BE2C (cell line): Measurements from ENCODE around the gene XPC.

Experiments used
- DNase-seq: peaks from one replicate; pipeline ENCODE4 v3.0.0-alpha.2; 2020
- H3K27me3 ChIP-seq: fragments of 250-450 bp; sonication (Bioruptor Pico); 2 replicates; pipeline ENCODE4 v1.5.1; 2020; ENCODE audit warnings: mild to moderate bottlenecking
- H3K36me3 ChIP-seq: fragments of 250-450 bp; sonication (Bioruptor Pico); 2 replicates; pipeline ENCODE4 v1.5.1; 2020; ENCODE audit warnings: mild to moderate bottlenecking
- H3K4me1 ChIP-seq: fragments of 250-450 bp; sonication (Bioruptor Pico); 2 replicates; pipeline ENCODE4 v1.5.1; 2020
- H3K4me3 ChIP-seq: 2 replicates; pipeline ENCODE4 v1.5.1; 2011; ENCODE audit warnings: low read depth, low read length
- H3K9me3 ChIP-seq: fragments of 250-450 bp; sonication (Bioruptor Pico); 2 replicates; pipeline ENCODE4 v1.5.1; 2020
- CTCF ChIP-seq: IDR thresholded peaks from 2 replicates; pipeline ENCODE4 v1.5.1; 2012; ENCODE audit warnings: mild to moderate bottlenecking, low read depth, low read length

XPC gene

GRCh38 chr3:14133876-14134275 is 44.5 kb downstream of the XPC start:
- H3K27me3 ChIP-seq: no peaks in the 10 kb centered on the region
- TF ChIP-seq CTCF: no peak
- no peak for DNase-seq
- H3K4me1 ChIP-seq: no peaks in the 10 kb centered on the region
- H3K9me3 ChIP-seq: no peaks in the 10 kb centered on the region
- H3K36me3 ChIP-seq: peaks cover 11% of the 10 kb centered on the region
- H3K4me3 ChIP-seq: no peak overlapping the region

- H3K27me3 ChIP-seq: no peaks in the 10 kb centered on the region
- H3K36me3 ChIP-seq: peaks cover 17% of the 10 kb centered on the region
- H3K4me1 ChIP-seq: no peaks in the 10 kb centered on the region
- H3K9me3 ChIP-seq: no peaks in the 10 kb centered on the region
- H3K4me3 ChIP-seq: no peak overlapping the region
- no peak for DNase-seq
- TF ChIP-seq CTCF: no peak
Measured at GRCh38 chr3:14133188-14133800, 45.1 kb downstream of the XPC start.

GRCh38 chr3:14132689-14133088 is 45.7 kb downstream of the XPC start:
- Histone ChIP-seq H3K4me3 (no peak overlapping the region), H3K36me3 (peaks cover 23% of the 10 kb centered on the region), H3K4me1 (no peaks in the 10 kb centered on the region), H3K9me3 (no peaks in the 10 kb centered on the region), H3K27me3 (no peaks in the 10 kb centered on the region)
- no peak for DNase-seq
- no peak for TF ChIP-seq CTCF

GRCh38 chr3:14132120-14132519 is 46.3 kb downstream of the XPC start:
- Histone ChIP-seq H3K9me3 (no peaks in the 10 kb centered on the region), H3K36me3 (peaks cover 23% of the 10 kb centered on the region), H3K4me3 (no peak overlapping the region), H3K27me3 (no peaks in the 10 kb centered on the region), H3K4me1 (no peaks in the 10 kb centered on the region)
- TF ChIP-seq CTCF: no peak
- no peak for DNase-seq

GRCh38 chr3:14131134-14131533 is 47.3 kb downstream of the XPC start:
- Histone ChIP-seq H3K9me3 (no peaks in the 10 kb centered on the region), H3K4me1 (no peaks in the 10 kb centered on the region), H3K27me3 (no peaks in the 10 kb centered on the region), H3K36me3 (peaks cover 23% of the 10 kb centered on the region), H3K4me3 (no peak overlapping the region)
- no peak for DNase-seq
- TF ChIP-seq CTCF: no peak

- Histone ChIP-seq H3K4me3 (no peak overlapping the region), H3K4me1 (no peaks in the 10 kb centered on the region), H3K36me3 (peaks cover 23% of the 10 kb centered on the region), H3K27me3 (no peaks in the 10 kb centered on the region), H3K9me3 (no peaks in the 10 kb centered on the region)
- TF ChIP-seq CTCF: no peak
- no peak for DNase-seq
Measured at GRCh38 chr3:14130707-14131106, 47.7 kb downstream of the XPC start.
